Ishikawa (cell line): Measurements from ENCODE around the gene COQ2.

Experiments used
- CEBPB ChIP-seq: IDR thresholded peaks from 2 replicates; pipeline ENCODE4 v1.6.1; 2012
- CREB1 ChIP-seq: IDR thresholded peaks from 2 replicates; pipeline ENCODE4 v1.6.1; 2012; ENCODE audit warnings: low read depth
- EGR1 ChIP-seq: IDR thresholded peaks from 2 replicates; pipeline ENCODE4 v1.6.1; 2012
- EP300 ChIP-seq: IDR thresholded peaks from 2 replicates; pipeline ENCODE4 v1.6.1; 2012; ENCODE audit warnings: borderline replicate concordance
- FOXM1 ChIP-seq: IDR thresholded peaks from 2 replicates; pipeline ENCODE4 v1.6.1; 2012; ENCODE audit warnings: low read depth, borderline replicate concordance
- NFIC ChIP-seq: IDR thresholded peaks from 2 replicates; pipeline ENCODE4 v1.6.1; 2012
- RAD21 ChIP-seq: IDR thresholded peaks from 2 replicates; pipeline ENCODE4 v1.6.1; 2012; ENCODE audit warnings: low read depth
- TAF1 ChIP-seq: IDR thresholded peaks from 2 replicates; pipeline ENCODE4 v1.6.1; 2012; ENCODE audit warnings: low read depth, mild to moderate bottlenecking
- TCF12 ChIP-seq: IDR thresholded peaks from 2 replicates; pipeline ENCODE4 v1.6.1; 2012; ENCODE audit warnings: low read depth
- TEAD4 ChIP-seq: IDR thresholded peaks from 2 replicates; pipeline ENCODE4 v1.6.1; 2012
- USF1 ChIP-seq: IDR thresholded peaks from 2 replicates; pipeline ENCODE4 v1.6.1; 2012
- YY1 ChIP-seq: IDR thresholded peaks from 2 replicates; pipeline ENCODE4 v1.6.1; 2012; ENCODE audit warnings: low read depth
- ZBTB7A ChIP-seq: IDR thresholded peaks from 2 replicates; pipeline ENCODE4 v1.6.1; 2012; ENCODE audit warnings: low read depth
- TF ChIP-seq, protein P1 (sequence below): IDR thresholded peaks from 2 replicates; pipeline ENCODE4 v1.6.1; 2012; ENCODE audit warnings: low read depth, mild to moderate bottlenecking
- TF ChIP-seq, protein P2 (sequence below): IDR thresholded peaks from 2 replicates; pipeline ENCODE4 v1.6.1; 2012

The COQ2 gene

DNA sequence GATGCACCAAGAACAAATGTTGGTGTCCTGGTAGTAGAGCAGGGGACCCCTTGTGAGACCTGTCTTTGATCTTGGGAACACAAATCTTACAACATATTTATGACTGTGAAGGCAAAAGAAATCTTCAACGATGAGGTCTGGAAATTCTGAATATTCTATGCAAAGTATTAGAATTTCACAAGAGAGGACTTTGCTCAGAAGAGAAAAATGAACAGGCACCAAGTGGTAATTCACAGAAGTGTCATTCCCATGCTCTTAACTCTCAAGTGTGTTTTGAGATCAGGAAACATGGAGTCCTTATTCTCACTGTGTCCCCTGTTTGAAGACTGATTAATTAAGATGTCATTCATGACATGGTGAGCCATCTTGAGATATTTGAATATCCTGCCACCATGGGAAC lies 52.5 kb downstream of the COQ2 start:
- TF ChIP-seq USF1 (no peak), FOXM1 (no peak), EGR1 (no peak)

- no peak for TF ChIP-seq RAD21
These were observed 53.0 kb downstream of the COQ2 start for GRCh38 chr4:83231620-83232076.

- no peak for TF ChIP-seq FOXM1
- no peak for TF ChIP-seq TEAD4
- TF ChIP-seq NFIC = no peak
- TF ChIP-seq, protein P1, sequence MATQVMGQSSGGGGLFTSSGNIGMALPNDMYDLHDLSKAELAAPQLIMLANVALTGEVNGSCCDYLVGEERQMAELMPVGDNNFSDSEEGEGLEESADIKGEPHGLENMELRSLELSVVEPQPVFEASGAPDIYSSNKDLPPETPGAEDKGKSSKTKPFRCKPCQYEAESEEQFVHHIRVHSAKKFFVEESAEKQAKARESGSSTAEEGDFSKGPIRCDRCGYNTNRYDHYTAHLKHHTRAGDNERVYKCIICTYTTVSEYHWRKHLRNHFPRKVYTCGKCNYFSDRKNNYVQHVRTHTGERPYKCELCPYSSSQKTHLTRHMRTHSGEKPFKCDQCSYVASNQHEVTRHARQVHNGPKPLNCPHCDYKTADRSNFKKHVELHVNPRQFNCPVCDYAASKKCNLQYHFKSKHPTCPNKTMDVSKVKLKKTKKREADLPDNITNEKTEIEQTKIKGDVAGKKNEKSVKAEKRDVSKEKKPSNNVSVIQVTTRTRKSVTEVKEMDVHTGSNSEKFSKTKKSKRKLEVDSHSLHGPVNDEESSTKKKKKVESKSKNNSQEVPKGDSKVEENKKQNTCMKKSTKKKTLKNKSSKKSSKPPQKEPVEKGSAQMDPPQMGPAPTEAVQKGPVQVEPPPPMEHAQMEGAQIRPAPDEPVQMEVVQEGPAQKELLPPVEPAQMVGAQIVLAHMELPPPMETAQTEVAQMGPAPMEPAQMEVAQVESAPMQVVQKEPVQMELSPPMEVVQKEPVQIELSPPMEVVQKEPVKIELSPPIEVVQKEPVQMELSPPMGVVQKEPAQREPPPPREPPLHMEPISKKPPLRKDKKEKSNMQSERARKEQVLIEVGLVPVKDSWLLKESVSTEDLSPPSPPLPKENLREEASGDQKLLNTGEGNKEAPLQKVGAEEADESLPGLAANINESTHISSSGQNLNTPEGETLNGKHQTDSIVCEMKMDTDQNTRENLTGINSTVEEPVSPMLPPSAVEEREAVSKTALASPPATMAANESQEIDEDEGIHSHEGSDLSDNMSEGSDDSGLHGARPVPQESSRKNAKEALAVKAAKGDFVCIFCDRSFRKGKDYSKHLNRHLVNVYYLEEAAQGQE = no peak
- TF ChIP-seq, protein P2, sequence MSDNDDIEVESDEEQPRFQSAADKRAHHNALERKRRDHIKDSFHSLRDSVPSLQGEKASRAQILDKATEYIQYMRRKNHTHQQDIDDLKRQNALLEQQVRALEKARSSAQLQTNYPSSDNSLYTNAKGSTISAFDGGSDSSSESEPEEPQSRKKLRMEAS = no peak
- no peak for TF ChIP-seq CREB1
These were observed 53.7 kb downstream of the COQ2 start for GRCh38 chr4:83230928-83231327.

- TF ChIP-seq USF1 (no peak), TAF1 (no peak), TEAD4 (no peak), ZBTB7A (no peak), EP300 (no peak), EGR1 (no peak), YY1 (no peak), TCF12 (no peak), RAD21 (no peak), FOXM1 (no peak)
- TF ChIP-seq, protein P2 = no peak
- TF ChIP-seq, protein P1 = no peak
These were observed 54.8 kb downstream of the COQ2 start for GRCh38 chr4:83229791-83230190.

DNA sequence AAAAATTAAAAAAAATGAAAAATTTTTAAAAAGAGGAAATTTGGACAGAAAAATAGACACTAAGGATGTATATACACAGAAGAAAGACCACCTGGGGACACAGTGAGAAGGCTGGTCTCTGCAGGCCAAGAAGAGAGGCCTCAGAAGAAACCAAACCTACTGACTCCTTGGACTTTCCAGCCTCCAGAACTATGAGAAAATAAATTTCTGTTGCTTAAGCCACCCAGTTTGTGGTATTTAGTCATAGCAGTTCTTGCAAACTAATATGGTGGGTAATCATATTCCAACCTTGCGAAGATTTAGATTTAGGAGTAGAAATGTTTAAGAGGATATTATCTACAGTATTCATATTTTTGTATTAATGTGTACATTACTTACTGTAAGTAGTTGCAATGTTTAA lies 56.4 kb downstream of the COQ2 start:
- TF ChIP-seq TCF12 = no peak
- no peak for TF ChIP-seq ZBTB7A
- TF ChIP-seq, protein P2 = no peak
- TF ChIP-seq TEAD4 = no peak
- TF ChIP-seq TAF1 = no peak
- TF ChIP-seq, protein P1 = no peak
- TF ChIP-seq CREB1 = no peak
- no peak for TF ChIP-seq EP300
- no peak for TF ChIP-seq EGR1
- no peak for TF ChIP-seq NFIC
- TF ChIP-seq RAD21 = no peak
- no peak for TF ChIP-seq CEBPB
- no peak for TF ChIP-seq YY1
- no peak for TF ChIP-seq USF1
- no peak for TF ChIP-seq FOXM1
